H9 (cell line): ENCODE results near the gene LAGE3. TPM values are rescaled to one million over a fixed set of nuclear protein-coding genes. Genes with fewer than 3 reads are reported as not detected.

Source experiments
- DNase-seq: peaks from one replicate; pipeline ENCODE4 v3.0.0-alpha.2; 2017
- H2AFZ ChIP-seq: one replicate; pipeline ENCODE4 v1.6.1; 2013; ENCODE audit warnings: mild to moderate bottlenecking, low read length, control low read depth, moderate library complexity
- H2AK5ac ChIP-seq: 2 replicates; pipeline ENCODE4 v1.6.1; 2013; ENCODE audit warnings: low read length, control low read depth, mixed read lengths; ENCODE audit not compliant: insufficient read length
- H2BK120ac ChIP-seq: one replicate; pipeline ENCODE4 v1.6.1; 2013; ENCODE audit warnings: low read depth, mild to moderate bottlenecking, low read length, control low read depth, inconsistent platforms; ENCODE audit not compliant: poor library complexity, severe bottlenecking
- H2BK12ac ChIP-seq: 2 replicates; pipeline ENCODE4 v1.6.1; 2013; ENCODE audit warnings: low read length, control low read depth, mixed read lengths, low read depth; ENCODE audit not compliant: insufficient read length
- H2BK15ac ChIP-seq: 2 replicates; pipeline ENCODE4 v1.6.1; 2013; ENCODE audit warnings: low read depth, low read length, control low read depth
- H2BK20ac ChIP-seq: one replicate; pipeline ENCODE4 v1.6.1; 2013; ENCODE audit warnings: low read depth, mild to moderate bottlenecking, low read length, control low read depth, inconsistent platforms; ENCODE audit not compliant: poor library complexity, severe bottlenecking
- H2BK5ac ChIP-seq: 2 replicates; pipeline ENCODE4 v1.6.1; 2013; ENCODE audit warnings: low read length, control low read depth, mixed read lengths; ENCODE audit not compliant: insufficient read length
- H3K14ac ChIP-seq: 2 replicates; pipeline ENCODE4 v1.6.1; 2013; ENCODE audit warnings: low read length, control low read depth; ENCODE audit not compliant: insufficient read depth
- H3K18ac ChIP-seq: 2 replicates; pipeline ENCODE4 v1.6.1; 2013; ENCODE audit warnings: low read depth, mild to moderate bottlenecking, mixed read lengths, low read length, control low read depth; ENCODE audit not compliant: insufficient read length
- H3K23ac ChIP-seq: 2 replicates; pipeline ENCODE4 v1.6.1; 2013; ENCODE audit warnings: low read length, control low read depth, mixed read lengths, low read depth; ENCODE audit not compliant: insufficient read length
- H3K23me2 ChIP-seq: 2 replicates; pipeline ENCODE4 v1.6.1; 2013; ENCODE audit warnings: low read depth, mild to moderate bottlenecking, mixed read lengths, low read length, control low read depth; ENCODE audit not compliant: insufficient read length, poor library complexity, severe bottlenecking
- H3K27ac ChIP-seq: 2 replicates; pipeline ENCODE4 v1.5.1; 2013; ENCODE audit warnings: low read length, control low read depth, mixed read lengths, low read depth; ENCODE audit not compliant: insufficient read length
- H3K27me3 ChIP-seq: 2 replicates; pipeline ENCODE4 v1.6.1; 2013; ENCODE audit warnings: low read length, control low read depth, inconsistent platforms; ENCODE audit not compliant: insufficient read depth
- H3K4ac ChIP-seq: 2 replicates; pipeline ENCODE4 v1.6.1; 2013; ENCODE audit warnings: low read depth, mild to moderate bottlenecking, control low read depth, inconsistent platforms, low read length, moderate library complexity
- H3K4me1 ChIP-seq: 2 replicates; pipeline ENCODE4 v1.6.1; 2013; ENCODE audit warnings: low read length, control low read depth, inconsistent platforms; ENCODE audit not compliant: insufficient read depth
- H3K4me2 ChIP-seq: 2 replicates; pipeline ENCODE4 v1.6.1; 2013; ENCODE audit warnings: low read length, control low read depth, mixed read lengths; ENCODE audit not compliant: insufficient read length, insufficient read depth
- H3K56ac ChIP-seq: 2 replicates; pipeline ENCODE4 v1.6.1; 2013; ENCODE audit warnings: low read depth, mild to moderate bottlenecking, mixed read lengths, low read length, control low read depth; ENCODE audit not compliant: insufficient read length
- H3K79me1 ChIP-seq: 2 replicates; pipeline ENCODE4 v1.6.1; 2013; ENCODE audit warnings: low read depth, mild to moderate bottlenecking, moderate library complexity, low read length, control low read depth, inconsistent platforms; ENCODE audit not compliant: insufficient read depth, poor library complexity, severe bottlenecking
- H3K79me2 ChIP-seq: 2 replicates; pipeline ENCODE4 v1.6.1; 2013; ENCODE audit warnings: low read length, control low read depth, inconsistent platforms; ENCODE audit not compliant: insufficient read depth
- H3K9ac ChIP-seq: 2 replicates; pipeline ENCODE4 v1.6.1; 2013; ENCODE audit warnings: low read length, control low read depth, mixed read lengths; ENCODE audit not compliant: insufficient read length; ENCODE audit errors: extremely low read depth
- H3K9me3 ChIP-seq: one replicate; pipeline ENCODE4 v1.6.1; 2013; ENCODE audit warnings: low read depth, low read length, inconsistent platforms; ENCODE audit not compliant: control insufficient read depth
- H3T11ph ChIP-seq: one replicate; pipeline ENCODE4 v1.6.1; 2013; ENCODE audit warnings: mild to moderate bottlenecking, low read length, control low read depth, inconsistent platforms
- H4K20me1 ChIP-seq: one replicate; pipeline ENCODE4 v1.6.1; 2013; ENCODE audit not compliant: control insufficient read depth, insufficient read length, insufficient read depth
- H4K5ac ChIP-seq: 2 replicates; pipeline ENCODE4 v1.6.1; 2013; ENCODE audit warnings: low read depth, mild to moderate bottlenecking, mixed read lengths, low read length, control low read depth; ENCODE audit not compliant: insufficient read length
- H4K8ac ChIP-seq: replicated peaks from 2 replicates; pipeline ENCODE4 v1.6.1; 2013; ENCODE audit warnings: low read length, control low read depth, mixed read lengths, low read depth; ENCODE audit not compliant: insufficient read length
- H4K91ac ChIP-seq: 2 replicates; pipeline ENCODE4 v1.6.1; 2013; ENCODE audit warnings: low read depth, mild to moderate bottlenecking, moderate library complexity, mixed read lengths, low read length, control low read depth; ENCODE audit not compliant: insufficient read length
- H3K27ac Mint-ChIP-seq, 3 experiments: 2 replicates in 2 of 3; 3 replicates in 1 of 3; pipeline ENCODE4 v1.8.0; 2020 to 2021; ENCODE audit warnings: mixed read lengths in 3 of 3, mild to moderate bottlenecking in 1 of 3, moderate library complexity in 1 of 3
- H3K27me3 Mint-ChIP-seq: 2 replicates; pipeline ENCODE4 v1.8.0; 2021; ENCODE audit warnings: low read depth, mild to moderate bottlenecking, moderate library complexity, mixed read lengths
- H3K36me3 Mint-ChIP-seq, 3 experiments: 2 replicates in 2 of 3; 3 replicates in 1 of 3; pipeline ENCODE4 v1.8.0; 2020 to 2021; ENCODE audit warnings: low read depth in 3 of 3, mixed read lengths in 3 of 3; ENCODE audit not compliant: insufficient read depth in 1 of 3
- H3K4me1 Mint-ChIP-seq, 2 experiments: 2 replicates each; pipeline ENCODE4 v1.8.0; 2020; ENCODE audit warnings: mixed read lengths in 2 of 2
- H3K4me3 Mint-ChIP-seq, 2 experiments: 2 replicates in 1 of 2; 3 replicates in 1 of 2; pipeline ENCODE4 v1.8.0; 2020 to 2021; ENCODE audit warnings: mild to moderate bottlenecking in 2 of 2, mixed read lengths in 2 of 2, moderate library complexity in 1 of 2
- H3K9me3 Mint-ChIP-seq, 2 experiments: 2 replicates in 1 of 2; 3 replicates in 1 of 2; pipeline ENCODE4 v1.8.0; 2020; ENCODE audit warnings: mild to moderate bottlenecking in 2 of 2, mixed read lengths in 2 of 2, moderate library complexity in 1 of 2
- CTCF ChIP-seq: fragments of 200-600 bp; sonication (generic); conservative IDR thresholded peaks from 3 replicates; pipeline ENCODE4 v1.8.0; 2021; ENCODE audit warnings: antibody characterized with exemption, mild to moderate bottlenecking
- WGBS: extraction: QIAGEN DNeasy Blood & Tissue Kit; methylation state at CpG from one replicate; pipeline ENCODE4 v1.1.7; 2013; ENCODE audit warnings: missing lambda C conversion rate, low lambda C conversion rate, mixed read lengths; ENCODE audit not compliant: insufficient read length; ENCODE audit errors: extremely low coverage; 5-methylcytosine and 5-hydroxymethylcytosine counted together
- total RNA-seq: library from RNA; stranded (reverse); gene quantifications from 2 replicates; pipeline ENCODE4 v1.2.1, GENCODE V29; 2021

LAGE3 gene
- total RNA-seq, 1 experiment from 2014 or later = 32.5 TPM

GRCh38 chrX:154483325-154483724 lies 4.2 kb upstream of the LAGE3 start:
- Histone ChIP-seq H4K20me1 (no peaks in the 10 kb centered on the region), H3K79me2 (no peaks in the 10 kb centered on the region), H4K5ac (no peak overlapping the region), H3K27ac (no peak overlapping the region), H4K91ac (no peak overlapping the region), H2AK5ac (no peak overlapping the region), H3K56ac (no peak overlapping the region), H3K14ac (no peak overlapping the region), H2BK15ac (no peak overlapping the region), H3T11ph (no peak overlapping the region), H3K9me3 (peaks cover 37% of the 10 kb centered on the region), H3K18ac (no peak overlapping the region), H2BK5ac (no peak overlapping the region), H3K4me1 (no peaks in the 10 kb centered on the region; the same call in 1 of the 2 replicates), H2AFZ (no peak overlapping the region), H2BK12ac (no peak overlapping the region), H3K4me2 (no peak overlapping the region), H2BK20ac (no peak overlapping the region), H3K79me1 (no peaks in the 10 kb centered on the region), H3K4ac (no peak overlapping the region), H3K23ac (no peak overlapping the region), H3K23me2 (peaks cover 4% of the 10 kb centered on the region), H3K9ac (no peak overlapping the region), H4K8ac (no peak overlapping the region), H2BK120ac (no peak overlapping the region), H3K27me3 (no peaks in the 10 kb centered on the region)
- Mint-ChIP-seq H3K36me3 (peaks cover 4 to 22% (median 18%) of the 10 kb centered on the region in 3 experiments), H3K4me3 (no peak overlapping the region), H3K27me3 (peaks cover 10% of the 10 kb centered on the region), H3K9me3 (peaks cover 67 to 79% of the 10 kb centered on the region in 2 experiments), H3K27ac (peak overlapping the region in 1 of 3 experiments; percentile 33; a peak in 1 of 7 replicates), H3K4me1 (peaks cover 6 to 13% of the 10 kb centered on the region in 2 experiments)
- TF ChIP-seq CTCF = no peak
- DNase-seq = peak; percentile 16
- WGBS = no CpG with 5 or more reads among the region's 7 CpGs
